Muscle of leg (tissue), 11 donors: ENCODE results near the gene DENND6B. TPM values are rescaled to one million over a fixed set of nuclear protein-coding genes. Genes with fewer than 3 reads are reported as not detected.

Source experiments
- DNase-seq: peaks from one replicate; pipeline ENCODE4 v3.0.0; 2013
- H3K27ac ChIP-seq: one replicate; pipeline ENCODE4 v1.5.1; 2013; ENCODE audit warnings: mild to moderate bottlenecking, low read length, control low read depth
- H3K27me3 ChIP-seq: one replicate; pipeline ENCODE4 v1.6.1; 2013; ENCODE audit warnings: low read length; ENCODE audit not compliant: control insufficient read depth, insufficient read depth
- H3K36me3 ChIP-seq: one replicate; pipeline ENCODE4 v1.6.1; 2013; ENCODE audit warnings: low read length; ENCODE audit not compliant: control insufficient read depth, insufficient read depth
- H3K4me1 ChIP-seq: one replicate; pipeline ENCODE4 v1.6.1; 2013; ENCODE audit warnings: low read length; ENCODE audit not compliant: control insufficient read depth, insufficient read depth
- H3K4me3 ChIP-seq: one replicate; pipeline ENCODE4 v1.5.1; 2013; ENCODE audit warnings: low read length, control low read depth
- H3K9me3 ChIP-seq: replicated peaks from 2 replicates; pipeline ENCODE4 v1.6.1; 2013; ENCODE audit warnings: low read depth, low read length; ENCODE audit not compliant: control insufficient read depth
- WGBS: methylation state at CpG from one replicate; pipeline ENCODE4 v1.1.5; 2013; ENCODE audit warnings: missing lambda C conversion rate; ENCODE audit not compliant: insufficient coverage; 5-methylcytosine and 5-hydroxymethylcytosine counted together
- polyA plus RNA-seq, 8 donors: library from polyadenylated mRNA; unstranded; fragments of 120-200 nt; gene quantifications; one replicate each; pipeline versions ENCODE4 v1.2.1 to v1.2.3, GENCODE V29; 2013; ENCODE audit warnings: inconsistent platforms in 1 of 8, low replicate concordance in 1 of 8; ENCODE audit not compliant: insufficient read length in 8 of 8, insufficient read depth in 1 of 8
- total RNA-seq: library from RNA; stranded (reverse); fragments of 120-200 nt; gene quantifications from one replicate; pipeline ENCODE4 v1.2.4, GENCODE V29; 2013

Gene DENND6B
- total and polyA plus RNA-seq, 9 donors: 2.0 to 7.1 (median 4.7) TPM

GRCh38 chr22:50316114-50317065 lies 10.4 kb downstream of the DENND6B start:
- 81% methylated on average over 28 of the region's 45 CpGs for WGBS
- Histone ChIP-seq H3K4me1 (no peaks in the 10 kb centered on the region), H3K9me3 (no peaks in the 10 kb centered on the region), H3K36me3 (no peaks in the 10 kb centered on the region), H3K27ac (no peak overlapping the region), H3K27me3 (no peaks in the 10 kb centered on the region), H3K4me3 (no peak overlapping the region)
- DNase-seq: no peak

GRCh38 chr22:50315289-50316113 lies 11.3 kb downstream of the DENND6B start:
- 86% methylated on average over 13 of the region's 18 CpGs for WGBS
- Histone ChIP-seq H3K27me3 (no peaks in the 10 kb centered on the region), H3K27ac (no peak overlapping the region), H3K9me3 (no peaks in the 10 kb centered on the region), H3K4me1 (no peaks in the 10 kb centered on the region), H3K4me3 (no peak overlapping the region), H3K36me3 (no peaks in the 10 kb centered on the region)
- no peak for DNase-seq

GRCh38 chr22:50314455-50315288 lies 12.1 kb downstream of the DENND6B start:
- peaks cover 3% of the 10 kb centered on the region for H3K4me1 ChIP-seq
- H3K9me3 ChIP-seq: no peaks in the 10 kb centered on the region
- no peaks in the 10 kb centered on the region for H3K36me3 ChIP-seq
- H3K4me3 ChIP-seq: peak overlapping the region; percentile 4
- no peak for DNase-seq
- no peaks in the 10 kb centered on the region for H3K27me3 ChIP-seq
- H3K27ac ChIP-seq: no peak overlapping the region
- WGBS: 49% methylated on average over 33 of the region's 33 CpGs

GRCh38 chr22:50314081-50314454 lies 12.7 kb downstream of the DENND6B start:
- 73% methylated on average over 13 of the region's 14 CpGs for WGBS
- DNase-seq: no peak
- Histone ChIP-seq H3K4me3 (no peak overlapping the region), H3K36me3 (no peaks in the 10 kb centered on the region), H3K4me1 (peaks cover 9% of the 10 kb centered on the region), H3K9me3 (no peaks in the 10 kb centered on the region), H3K27me3 (no peaks in the 10 kb centered on the region), H3K27ac (no peak overlapping the region)

GRCh38 chr22:50313600-50313999 lies 13.2 kb downstream of the DENND6B start:
- no peak overlapping the region for H3K27ac ChIP-seq
- H3K9me3 ChIP-seq: no peaks in the 10 kb centered on the region
- 92% methylated on average over 11 of the region's 17 CpGs for WGBS
- H3K4me1 ChIP-seq: peaks cover 14% of the 10 kb centered on the region
- H3K36me3 ChIP-seq: no peaks in the 10 kb centered on the region
- no peaks in the 10 kb centered on the region for H3K27me3 ChIP-seq
- no peak overlapping the region for H3K4me3 ChIP-seq
- no peak for DNase-seq

- no peak overlapping the region for H3K27ac ChIP-seq
- no peaks in the 10 kb centered on the region for H3K36me3 ChIP-seq
- H3K4me1 ChIP-seq: peaks cover 20% of the 10 kb centered on the region
- DNase-seq: no peak
- no CpG with 5 or more reads among the region's 7 CpGs for WGBS
- H3K4me3 ChIP-seq: no peak overlapping the region
- no peaks in the 10 kb centered on the region for H3K9me3 ChIP-seq
- H3K27me3 ChIP-seq: no peaks in the 10 kb centered on the region
Observed at GRCh38 chr22:50313021-50313420, 13.8 kb downstream of the DENND6B start.

GRCh38 chr22:50312371-50312770 lies 14.4 kb downstream of the DENND6B start:
- H3K9me3 ChIP-seq: no peaks in the 10 kb centered on the region
- H3K4me1 ChIP-seq: peaks cover 23% of the 10 kb centered on the region
- H3K36me3 ChIP-seq: no peaks in the 10 kb centered on the region
- H3K27me3 ChIP-seq: no peaks in the 10 kb centered on the region
- H3K27ac ChIP-seq: no peak overlapping the region
- WGBS: 95% methylated on average over 4 of the region's 12 CpGs
- DNase-seq: no peak
- no peak overlapping the region for H3K4me3 ChIP-seq

GRCh38 chr22:50311606-50312351 lies 15.0 kb downstream of the DENND6B start:
- no peak for DNase-seq
- no peaks in the 10 kb centered on the region for H3K9me3 ChIP-seq
- H3K4me1 ChIP-seq: peaks cover 23% of the 10 kb centered on the region
- no peaks in the 10 kb centered on the region for H3K36me3 ChIP-seq
- 73% methylated on average over 20 of the region's 23 CpGs for WGBS
- H3K27me3 ChIP-seq: no peaks in the 10 kb centered on the region
- H3K27ac ChIP-seq: no peak overlapping the region
- H3K4me3 ChIP-seq: no peak overlapping the region

- peaks cover 27% of the 10 kb centered on the region for H3K4me1 ChIP-seq
- 73% methylated on average over 12 of the region's 16 CpGs for WGBS
- H3K27me3 ChIP-seq: no peaks in the 10 kb centered on the region
- H3K4me3 ChIP-seq: no peak overlapping the region
- DNase-seq: no peak
- no peaks in the 10 kb centered on the region for H3K36me3 ChIP-seq
- H3K9me3 ChIP-seq: no peaks in the 10 kb centered on the region
- no peak overlapping the region for H3K27ac ChIP-seq
Observed at GRCh38 chr22:50310949-50311444, 15.8 kb downstream of the DENND6B start.
